ENCODE data around the gene DOCK2.

DNA sequence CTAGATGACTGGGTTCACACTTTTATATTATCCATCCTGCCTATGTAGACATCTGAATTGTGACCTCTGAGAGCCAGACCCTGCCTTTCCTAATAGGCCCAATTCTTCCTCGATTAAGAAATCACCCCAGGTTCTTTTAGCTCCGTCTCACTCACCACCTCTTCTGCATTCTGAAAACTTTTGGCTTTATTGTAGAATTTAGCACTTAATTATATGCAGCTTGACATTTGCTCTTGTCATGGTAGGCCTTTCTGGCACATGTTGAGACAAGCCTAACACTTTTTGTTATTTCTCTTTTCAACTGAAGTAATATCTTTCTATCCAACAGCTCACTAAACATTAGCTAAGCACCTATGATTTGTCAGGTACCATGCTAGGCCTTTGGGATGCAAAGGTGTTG is 180.0 kb downstream of the DOCK2 start:
- TF ChIP-seq, protein P1, sequence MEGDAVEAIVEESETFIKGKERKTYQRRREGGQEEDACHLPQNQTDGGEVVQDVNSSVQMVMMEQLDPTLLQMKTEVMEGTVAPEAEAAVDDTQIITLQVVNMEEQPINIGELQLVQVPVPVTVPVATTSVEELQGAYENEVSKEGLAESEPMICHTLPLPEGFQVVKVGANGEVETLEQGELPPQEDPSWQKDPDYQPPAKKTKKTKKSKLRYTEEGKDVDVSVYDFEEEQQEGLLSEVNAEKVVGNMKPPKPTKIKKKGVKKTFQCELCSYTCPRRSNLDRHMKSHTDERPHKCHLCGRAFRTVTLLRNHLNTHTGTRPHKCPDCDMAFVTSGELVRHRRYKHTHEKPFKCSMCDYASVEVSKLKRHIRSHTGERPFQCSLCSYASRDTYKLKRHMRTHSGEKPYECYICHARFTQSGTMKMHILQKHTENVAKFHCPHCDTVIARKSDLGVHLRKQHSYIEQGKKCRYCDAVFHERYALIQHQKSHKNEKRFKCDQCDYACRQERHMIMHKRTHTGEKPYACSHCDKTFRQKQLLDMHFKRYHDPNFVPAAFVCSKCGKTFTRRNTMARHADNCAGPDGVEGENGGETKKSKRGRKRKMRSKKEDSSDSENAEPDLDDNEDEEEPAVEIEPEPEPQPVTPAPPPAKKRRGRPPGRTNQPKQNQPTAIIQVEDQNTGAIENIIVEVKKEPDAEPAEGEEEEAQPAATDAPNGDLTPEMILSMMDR (conservative IDR thresholded peaks at IDR 0.05), result no peak
- no peak for TF ChIP-seq ZFX (IDR thresholded peaks at IDR 0.05)
